ENCODE data around the gene PPFIA3. TPM values are rescaled to one million over a fixed set of nuclear protein-coding genes. Genes with fewer than 3 reads are reported as not detected.

The PPFIA3 gene
- total and polyA plus RNA-seq, 2 experiments from 2014 or later, result 4.4 to 8.2 TPM

DNA sequence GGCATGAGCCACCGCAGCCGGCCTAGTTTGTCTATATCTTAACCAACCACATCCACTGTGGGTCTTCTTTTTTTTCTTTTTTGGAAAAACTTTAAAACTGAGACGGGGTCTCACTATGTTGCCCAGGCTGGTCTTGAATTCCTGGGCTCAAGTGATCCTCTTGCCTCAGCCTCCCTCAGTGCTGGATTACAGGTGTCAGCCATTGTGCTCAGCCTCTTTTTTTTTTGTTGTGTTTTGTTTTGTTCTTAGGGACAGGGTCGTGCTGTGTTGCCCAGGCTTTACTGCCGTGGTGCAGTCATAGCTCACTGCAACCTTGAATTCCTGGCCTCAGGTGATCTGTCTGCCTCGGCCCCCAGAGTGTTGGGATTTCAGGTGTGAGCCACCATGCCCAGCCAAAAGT is 26.7 kb upstream of the PPFIA3 start:
- peaks cover 63% of the 10 kb centered on the region for H4K20me1 ChIP-seq (ENCODE audit: insufficient read depth, poor library complexity, severe bottlenecking)

DNA sequence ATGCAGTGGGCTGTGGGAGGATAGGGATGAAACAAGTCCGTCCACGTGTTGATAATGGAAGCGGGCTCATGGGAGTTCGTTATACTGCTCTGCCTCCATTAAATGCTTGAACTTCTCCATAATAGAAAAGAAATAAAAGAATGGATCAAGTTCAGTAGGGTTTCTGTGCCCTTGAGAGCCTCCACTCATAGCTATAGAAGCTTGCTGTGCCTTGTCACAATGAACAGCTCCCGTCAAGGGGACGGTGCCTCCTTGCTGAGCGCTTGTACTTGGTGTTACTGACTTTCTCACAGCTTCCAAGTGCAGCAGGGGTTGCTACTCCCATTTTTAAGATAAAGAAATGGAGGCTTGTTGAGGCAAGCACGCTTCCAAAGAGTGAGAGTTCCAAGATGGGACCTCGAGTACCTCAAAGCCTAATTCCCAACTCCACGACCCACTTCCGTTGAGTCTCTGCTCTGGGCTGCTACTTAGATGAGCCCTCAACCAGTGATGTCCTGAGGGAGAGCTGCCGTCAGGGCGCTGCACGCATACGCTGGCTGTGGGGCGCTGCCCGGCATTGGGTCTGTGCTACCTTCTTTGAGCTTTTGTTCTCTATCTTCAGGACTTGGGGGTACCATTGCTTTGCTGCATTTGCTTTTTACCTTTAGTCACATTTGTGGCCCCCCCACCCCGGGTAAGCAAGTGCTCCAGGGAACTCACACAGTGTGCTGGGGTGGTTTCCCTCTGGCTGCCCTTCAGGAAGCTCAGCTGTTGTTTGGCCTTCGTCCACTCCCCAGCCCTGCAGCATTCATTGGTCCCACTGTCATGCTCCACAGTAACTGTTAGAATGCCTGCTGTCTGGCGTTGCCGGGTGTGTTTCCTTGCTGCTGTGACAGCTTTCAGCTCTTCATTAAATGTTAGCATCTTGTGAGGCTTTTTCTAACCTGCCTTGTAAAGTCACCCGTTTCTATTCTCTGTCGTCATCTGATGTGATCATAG is 24.6 kb upstream of the PPFIA3 start:
- no peak for DNase-seq (ENCODE audit: low spot score)
- H3K27ac ChIP-seq, result no peak overlapping the region
- H3K36me3 ChIP-seq (replicated peaks; ENCODE audit: insufficient read depth, low read depth), result no peaks in the 10 kb centered on the region
- 93% methylated on average over 23 of the region's 23 CpGs for WGBS (ENCODE audit: low lambda C conversion rate, missing lambda C conversion rate)
- no peaks in the 10 kb centered on the region for H3K27me3 ChIP-seq
- H3K9me3 ChIP-seq (ENCODE audit: low read depth), result no peaks in the 10 kb centered on the region
- no peaks in the 10 kb centered on the region for H3K4me1 ChIP-seq (ENCODE audit: insufficient read depth)
- H3K79me2 ChIP-seq, result peaks cover 75% of the 10 kb centered on the region
- H3K4me2 ChIP-seq, result no peak overlapping the region
- no peaks in the 10 kb centered on the region for H3K9me2 ChIP-seq (replicated peaks; ENCODE audit: insufficient read depth)
- peaks cover 60% of the 10 kb centered on the region for H4K20me1 ChIP-seq (ENCODE audit: insufficient read depth, poor library complexity, severe bottlenecking)
- H2AFZ ChIP-seq, result no peak overlapping the region
- TF ChIP-seq EZH2phosphoT487 (IDR thresholded peaks at IDR 0.05; ENCODE audit: low read depth, severe bottlenecking, unreplicated experiment) (no peak), EZH2 (IDR thresholded peaks at IDR 0.05; ENCODE audit: borderline replicate concordance) (no peak)
- TF ChIP-seq, protein P1, sequence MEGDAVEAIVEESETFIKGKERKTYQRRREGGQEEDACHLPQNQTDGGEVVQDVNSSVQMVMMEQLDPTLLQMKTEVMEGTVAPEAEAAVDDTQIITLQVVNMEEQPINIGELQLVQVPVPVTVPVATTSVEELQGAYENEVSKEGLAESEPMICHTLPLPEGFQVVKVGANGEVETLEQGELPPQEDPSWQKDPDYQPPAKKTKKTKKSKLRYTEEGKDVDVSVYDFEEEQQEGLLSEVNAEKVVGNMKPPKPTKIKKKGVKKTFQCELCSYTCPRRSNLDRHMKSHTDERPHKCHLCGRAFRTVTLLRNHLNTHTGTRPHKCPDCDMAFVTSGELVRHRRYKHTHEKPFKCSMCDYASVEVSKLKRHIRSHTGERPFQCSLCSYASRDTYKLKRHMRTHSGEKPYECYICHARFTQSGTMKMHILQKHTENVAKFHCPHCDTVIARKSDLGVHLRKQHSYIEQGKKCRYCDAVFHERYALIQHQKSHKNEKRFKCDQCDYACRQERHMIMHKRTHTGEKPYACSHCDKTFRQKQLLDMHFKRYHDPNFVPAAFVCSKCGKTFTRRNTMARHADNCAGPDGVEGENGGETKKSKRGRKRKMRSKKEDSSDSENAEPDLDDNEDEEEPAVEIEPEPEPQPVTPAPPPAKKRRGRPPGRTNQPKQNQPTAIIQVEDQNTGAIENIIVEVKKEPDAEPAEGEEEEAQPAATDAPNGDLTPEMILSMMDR (IDR thresholded peaks at IDR 0.05; ENCODE audit: poor library complexity), result no peak
- no peak overlapping the region for H3K4me3 ChIP-seq

More for the DNA sequence above, 26.7 kb upstream of the PPFIA3 start:
- H3K79me2 ChIP-seq, result peaks cover 77% of the 10 kb centered on the region
- no peak overlapping the region for H3K27ac ChIP-seq
- WGBS (ENCODE audit: low lambda C conversion rate, missing lambda C conversion rate), result 97% methylated on average over 6 of the region's 6 CpGs
- H3K36me3 ChIP-seq (replicated peaks; ENCODE audit: insufficient read depth, low read depth), result no peaks in the 10 kb centered on the region
- H2AFZ ChIP-seq, result no peak overlapping the region
- TF ChIP-seq, protein P1 (IDR thresholded peaks at IDR 0.05; ENCODE audit: poor library complexity), result no peak
- no peak for TF ChIP-seq EZH2phosphoT487 (IDR thresholded peaks at IDR 0.05; ENCODE audit: low read depth, severe bottlenecking, unreplicated experiment)
- TF ChIP-seq EZH2 (IDR thresholded peaks at IDR 0.05; ENCODE audit: borderline replicate concordance), result no peak
- no peaks in the 10 kb centered on the region for H3K4me1 ChIP-seq (ENCODE audit: insufficient read depth)
- no peak overlapping the region for H3K4me2 ChIP-seq
- no peaks in the 10 kb centered on the region for H3K9me2 ChIP-seq (replicated peaks; ENCODE audit: insufficient read depth)
- DNase-seq (ENCODE audit: low spot score), result no peak
- H3K9me3 ChIP-seq (ENCODE audit: low read depth), result no peaks in the 10 kb centered on the region
- H3K4me3 ChIP-seq, result no peak overlapping the region
- no peaks in the 10 kb centered on the region for H3K27me3 ChIP-seq

DNA sequence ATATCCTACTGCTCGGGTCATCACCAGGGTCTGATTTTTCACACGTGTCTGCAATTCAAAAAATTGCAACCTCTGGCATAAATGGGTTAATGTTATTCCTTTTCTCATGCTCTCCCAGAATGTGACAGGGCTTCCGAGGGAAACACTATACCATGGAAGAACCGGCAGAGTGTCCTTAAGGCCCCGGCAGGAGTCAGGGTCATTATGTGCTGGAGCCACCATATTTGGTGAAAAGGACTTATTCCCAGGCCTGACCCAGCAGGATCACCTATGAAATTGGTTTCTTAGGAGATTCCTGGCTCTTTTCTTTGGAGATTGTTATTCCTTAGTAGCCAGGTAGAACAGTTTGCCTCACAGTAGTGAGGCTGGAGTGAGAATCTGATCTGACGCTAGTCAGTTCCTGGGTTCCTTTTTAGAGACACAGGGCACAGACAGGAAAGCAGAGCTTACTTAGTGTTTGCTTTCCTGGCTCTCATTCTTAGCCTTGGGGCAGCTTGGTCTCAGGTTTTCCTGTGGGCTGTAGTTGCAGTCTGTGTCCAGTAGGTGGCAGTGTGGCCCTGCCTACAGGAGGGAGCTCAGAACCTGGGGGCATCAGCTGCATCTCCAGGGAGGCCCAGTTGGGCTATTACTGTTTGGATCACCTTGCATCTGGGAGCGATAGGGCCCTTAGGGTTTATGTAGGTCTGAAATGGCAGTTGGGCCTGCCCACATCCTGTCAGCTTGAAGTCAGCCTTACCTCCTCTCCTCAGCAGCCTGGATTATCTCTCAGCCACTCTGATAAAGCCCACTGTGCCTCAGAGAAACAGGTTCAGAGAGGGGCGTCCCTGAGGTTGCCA is 21.7 kb upstream of the PPFIA3 start:
- peaks cover 55% of the 10 kb centered on the region for H3K79me2 ChIP-seq
- no peaks in the 10 kb centered on the region for H3K4me1 ChIP-seq (ENCODE audit: insufficient read depth)
- H3K4me2 ChIP-seq, result no peak overlapping the region
- peak; percentile 83 for DNase-seq (ENCODE audit: low spot score)
- no peaks in the 10 kb centered on the region for H3K27me3 ChIP-seq
- H2AFZ ChIP-seq, result no peak overlapping the region
- no peak overlapping the region for H3K4me3 ChIP-seq
- no peaks in the 10 kb centered on the region for H3K9me2 ChIP-seq (replicated peaks; ENCODE audit: insufficient read depth)
- TF ChIP-seq EZH2phosphoT487 (IDR thresholded peaks at IDR 0.05; ENCODE audit: low read depth, severe bottlenecking, unreplicated experiment), result no peak
- TF ChIP-seq, protein P1 (IDR thresholded peaks at IDR 0.05; ENCODE audit: poor library complexity), result peak; percentile 97
- TF ChIP-seq EZH2 (IDR thresholded peaks at IDR 0.05; ENCODE audit: borderline replicate concordance), result no peak
- peak overlapping the region; percentile 3 for H3K27ac ChIP-seq
- H4K20me1 ChIP-seq (ENCODE audit: insufficient read depth, poor library complexity, severe bottlenecking), result peaks cover 58% of the 10 kb centered on the region
- 50% methylated on average over 8 of the region's 8 CpGs for WGBS (ENCODE audit: low lambda C conversion rate, missing lambda C conversion rate)
- no peaks in the 10 kb centered on the region for H3K36me3 ChIP-seq (replicated peaks; ENCODE audit: insufficient read depth, low read depth)
- H3K9me3 ChIP-seq (ENCODE audit: low read depth), result no peaks in the 10 kb centered on the region
